HepG2 (cell line): ENCODE measurements around the gene HIC1. TPM values are rescaled to one million over a fixed set of nuclear protein-coding genes. Genes with fewer than 3 reads are reported as not detected.
A peak's percentile ranks its signal among the peaks of the same experiment; 100 is the strongest.

Source experiments
- HNF1A ChIP-seq, 2 experiments: sonication (generic) in 1 of 2; formaldehyde crosslinking in 1 of 2; IDR thresholded peaks; 2 replicates each; pipeline versions ENCODE4 v1.4.0 to v1.6.1; 2016 to 2020; ENCODE audit warnings: borderline replicate concordance in 1 of 2, low read depth in 1 of 2, mild to moderate bottlenecking in 1 of 2, missing genetic modification reagents in 1 of 2
- HNRNPLL ChIP-seq: fragments of 200-400 bp; formaldehyde crosslinking; IDR thresholded peaks from 2 replicates; pipeline ENCODE4 v1.6.1; 2017; ENCODE audit warnings: mild to moderate bottlenecking, low read depth, low read length; ENCODE audit not compliant: poor library complexity, severe bottlenecking
- MBNL3 ChIP-seq: fragments of 250-450 bp; sonication (Bioruptor Pico); conservative IDR thresholded peaks from 2 replicates; pipeline ENCODE4 v1.8.0; 2022; ENCODE audit warnings: mild to moderate bottlenecking, inconsistent platforms
- ZBTB33 ChIP-seq: sonication (generic); formaldehyde crosslinking; IDR thresholded peaks from 2 replicates; pipeline ENCODE4 v1.4.0; 2020; ENCODE audit warnings: missing genetic modification reagents
- ZFP37 ChIP-seq: sonication (generic); formaldehyde crosslinking; IDR thresholded peaks from 2 replicates; pipeline ENCODE4 v1.4.0; 2020; ENCODE audit warnings: missing genetic modification reagents, borderline replicate concordance
- ZMYM4 ChIP-seq: sonication (generic); formaldehyde crosslinking; IDR thresholded peaks from 2 replicates; pipeline ENCODE4 v1.8.1; 2023; ENCODE audit warnings: mild to moderate bottlenecking, missing genetic modification reagents
- ZNF124 ChIP-seq: sonication (generic); formaldehyde crosslinking; IDR thresholded peaks from 2 replicates; pipeline ENCODE4 v1.4.0; 2020; ENCODE audit warnings: missing genetic modification reagents
- ZNF263 ChIP-seq: sonication (generic); formaldehyde crosslinking; IDR thresholded peaks from 2 replicates; pipeline ENCODE4 v1.4.0; 2020; ENCODE audit warnings: missing genetic modification reagents
- ZNF350 ChIP-seq: sonication (generic); formaldehyde crosslinking; IDR thresholded peaks from 2 replicates; pipeline ENCODE4 v1.4.0; 2020; ENCODE audit warnings: mild to moderate bottlenecking, low read depth, missing genetic modification reagents, borderline replicate concordance
- ZNF44 ChIP-seq: sonication (generic); formaldehyde crosslinking; IDR thresholded peaks from 2 replicates; pipeline ENCODE4 v1.5.1; 2020; ENCODE audit warnings: mild to moderate bottlenecking, missing genetic modification reagents
- ZNF746 ChIP-seq: sonication (generic); formaldehyde crosslinking; IDR thresholded peaks from 2 replicates; pipeline ENCODE4 v1.8.0; 2022; ENCODE audit warnings: mild to moderate bottlenecking, missing genetic modification reagents
- ZNF816 ChIP-seq: sonication (generic); formaldehyde crosslinking; IDR thresholded peaks from 2 replicates; pipeline ENCODE4 v1.8.0; 2022; ENCODE audit warnings: missing genetic modification reagents, mild to moderate bottlenecking, borderline replicate concordance
- polyA plus RNA-seq, 8 experiments: library from polyadenylated mRNA; depleted of rRNA in 3 of 8; stranded (reverse) in 7 of 8; unstranded in 1 of 8; fragments of >200 nt; fragmentation: Illumina TruSeq in 4 of 8; extraction: Trizol in 4 of 8; gene quantifications; 2 replicates each; pipeline versions ENCODE4 v1.2.1 to v1.2.3, GENCODE V29; 2011 to 2016; ENCODE audit warnings: low read depth in 4 of 8, missing spikeins in 1 of 8, mixed read lengths in 1 of 8; ENCODE audit not compliant: insufficient read depth in 1 of 8
- total RNA-seq, 5 experiments: library from RNA; depleted of rRNA; stranded (reverse); fragments of >200 nt; fragmentation: Illumina TruSeq; extraction: Trizol; gene quantifications; 2 replicates each; pipeline ENCODE4 v1.2.3, GENCODE V29; 2016; ENCODE audit warnings: low read depth in 1 of 5
- TF ChIP-seq, protein P1 (sequence below), 2 experiments: sonication (generic) in 1 of 2; formaldehyde crosslinking in 1 of 2; IDR thresholded peaks; 2 replicates each; pipeline versions ENCODE4 v1.6.1 to v1.9.0; 2014 to 2022; ENCODE audit warnings: antibody characterized with exemption in 1 of 2, borderline replicate concordance in 1 of 2, inconsistent platforms in 1 of 2, low read depth in 1 of 2, missing genetic modification reagents in 1 of 2

Gene HIC1
- total and polyA plus RNA-seq, 2 of the 13 experiments (the other 11 are each of a cell fraction or from before 2014, with no cell fraction given) = 0.04 to 0.31 TPM

DNA sequence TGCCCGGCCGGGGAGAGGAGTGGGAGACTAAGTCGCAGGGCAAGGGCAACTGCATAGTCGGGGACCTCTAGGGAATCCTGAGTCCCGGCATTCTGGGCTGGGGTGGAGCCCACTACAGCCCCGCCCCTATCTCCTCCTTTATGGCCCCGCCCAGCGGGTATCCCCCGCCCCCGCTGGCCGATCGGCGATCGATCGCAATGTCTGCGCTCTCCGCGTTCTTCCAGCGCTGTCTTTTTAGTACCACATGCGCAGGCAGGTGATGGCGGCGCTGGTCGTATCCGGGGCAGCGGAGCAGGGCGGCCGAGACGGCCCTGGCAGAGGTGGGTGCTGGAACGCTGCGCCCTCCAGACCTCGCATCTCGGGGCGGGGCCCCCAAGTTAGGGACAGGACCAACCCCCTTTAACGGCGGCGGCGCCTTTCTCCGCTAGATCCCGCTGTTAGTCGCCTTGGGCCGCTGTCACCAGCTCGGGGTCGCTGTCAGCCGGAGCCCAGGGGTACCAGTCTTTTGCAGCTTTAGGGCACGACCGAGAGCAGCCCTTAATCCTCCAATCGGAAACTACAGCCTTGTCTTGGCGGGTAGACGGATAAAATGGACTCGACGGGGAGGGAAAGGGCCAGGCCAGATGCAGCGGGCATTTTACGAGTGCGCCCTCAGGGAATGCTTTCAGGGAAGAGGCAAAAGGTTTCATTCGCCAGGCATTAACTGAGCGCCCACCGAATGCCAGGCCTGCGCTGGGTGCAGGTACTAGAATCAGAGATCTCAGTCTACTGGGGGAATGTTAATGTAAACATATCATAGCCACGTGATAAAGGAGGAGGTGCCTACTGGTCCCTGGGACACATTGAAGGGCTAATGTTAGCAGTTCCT, 24.8 kb upstream of the HIC1 start, which contains the start of gene DPH1 (continued):
- TF ChIP-seq ZBTB33 (CRISPR knock-in tag) (peak; percentile 40; the same call in 1 of the 2 replicates), ZNF746 (CRISPR knock-in tag) (peak; percentile 48; the same call in 1 of the 2 replicates), ZNF124 (CRISPR knock-in tag) (peak; percentile 67; the same call in 1 of the 2 replicates), ZMYM4 (CRISPR knock-in tag) (0 out of 2 replicates have a peak, but pooled peaks have one; percentile 13), ZNF350 (CRISPR knock-in tag) (peak; percentile 85; the same call in 1 of the 2 replicates), MBNL3 (no peak), ZNF816 (CRISPR knock-in tag) (no peak), HNF1A (IDR thresholded peaks at IDR 0.05; ENCODE audit: low read depth) (no peak), HNF1A (CRISPR knock-in tag; IDR thresholded peaks at IDR 0.05; ENCODE audit: borderline replicate concordance) (0 out of 2 replicates have a peak, but pooled peaks have one; percentile 18), ZFP37 (0 out of 2 replicates have a peak, but pooled peaks have one; percentile 52), ZNF263 (CRISPR knock-in tag) (no peak), HNRNPLL (peak; percentile 96), ZNF44 (CRISPR knock-in tag) (peak; percentile 61; the same call in 1 of the 2 replicates)
- TF ChIP-seq, protein P1, sequence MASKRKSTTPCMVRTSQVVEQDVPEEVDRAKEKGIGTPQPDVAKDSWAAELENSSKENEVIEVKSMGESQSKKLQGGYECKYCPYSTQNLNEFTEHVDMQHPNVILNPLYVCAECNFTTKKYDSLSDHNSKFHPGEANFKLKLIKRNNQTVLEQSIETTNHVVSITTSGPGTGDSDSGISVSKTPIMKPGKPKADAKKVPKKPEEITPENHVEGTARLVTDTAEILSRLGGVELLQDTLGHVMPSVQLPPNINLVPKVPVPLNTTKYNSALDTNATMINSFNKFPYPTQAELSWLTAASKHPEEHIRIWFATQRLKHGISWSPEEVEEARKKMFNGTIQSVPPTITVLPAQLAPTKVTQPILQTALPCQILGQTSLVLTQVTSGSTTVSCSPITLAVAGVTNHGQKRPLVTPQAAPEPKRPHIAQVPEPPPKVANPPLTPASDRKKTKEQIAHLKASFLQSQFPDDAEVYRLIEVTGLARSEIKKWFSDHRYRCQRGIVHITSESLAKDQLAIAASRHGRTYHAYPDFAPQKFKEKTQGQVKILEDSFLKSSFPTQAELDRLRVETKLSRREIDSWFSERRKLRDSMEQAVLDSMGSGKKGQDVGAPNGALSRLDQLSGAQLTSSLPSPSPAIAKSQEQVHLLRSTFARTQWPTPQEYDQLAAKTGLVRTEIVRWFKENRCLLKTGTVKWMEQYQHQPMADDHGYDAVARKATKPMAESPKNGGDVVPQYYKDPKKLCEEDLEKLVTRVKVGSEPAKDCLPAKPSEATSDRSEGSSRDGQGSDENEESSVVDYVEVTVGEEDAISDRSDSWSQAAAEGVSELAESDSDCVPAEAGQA (IDR thresholded peaks at IDR 0.05; ENCODE audit: low read depth) = peak; percentile 74; the same call in 1 of the 2 replicates
- TF ChIP-seq, protein P1 (CRISPR knock-in tag; IDR thresholded peaks at IDR 0.05; ENCODE audit: borderline replicate concordance) = no peak; the same call in 1 of the 2 replicates
